CD4-positive, CD25-positive, alpha-beta regulatory T cell (primary cell): ENCODE results near the gene CDC26. TPM values are rescaled to one million over a fixed set of nuclear protein-coding genes. Genes with fewer than 3 reads are reported as not detected.
"Not testable (repeated sequence)": the region's sequence is repeated elsewhere in the genome, so short reads cannot be mapped to it uniquely, and the experiment has no call there.

Source experiments
- ATAC-seq, 2 donors: fragments of 150-1000 bp; cut with Tn5 transposase; one replicate each; pipeline ENCODE4 v1.10.0; 2021; ENCODE audit warnings: low read depth in 2 of 2, moderate number of reproducible peaks in 2 of 2, moderate library complexity in 1 of 2
- DNase-seq, 3 donors: peaks; one replicate each; pipeline versions ENCODE4 v3.0.0 to v3.0.0-alpha.2; 2012 to 2022; ENCODE audit warnings: mixed read lengths in 1 of 3
- H3K27ac ChIP-seq: one replicate; pipeline ENCODE4 v1.7.0; 2013; ENCODE audit warnings: mild to moderate bottlenecking, low read length; ENCODE audit not compliant: insufficient read depth, poor library complexity, severe bottlenecking
- H3K27me3 ChIP-seq: one replicate; pipeline ENCODE4 v1.7.0; 2013; ENCODE audit warnings: low read length; ENCODE audit not compliant: control insufficient read depth, insufficient read depth
- H3K36me3 ChIP-seq: one replicate; pipeline ENCODE4 v1.7.0; 2013; ENCODE audit warnings: mild to moderate bottlenecking, low read length, moderate library complexity; ENCODE audit not compliant: control insufficient read depth, insufficient read depth
- H3K4me1 ChIP-seq: 2 replicates; pipeline ENCODE4 v1.7.0; 2013; ENCODE audit warnings: mild to moderate bottlenecking, low read length; ENCODE audit not compliant: insufficient read depth, control insufficient read depth, poor library complexity, severe bottlenecking
- H3K4me3 ChIP-seq: one replicate; pipeline ENCODE4 v1.7.0; 2013; ENCODE audit warnings: low read depth, mild to moderate bottlenecking, low read length, moderate library complexity
- H3K9me3 ChIP-seq, 2 experiments: 1 replicate in 1 of 2; 2 replicates in 1 of 2; pipeline ENCODE4 v1.7.0; 2013; ENCODE audit warnings: low read length in 2 of 2, mild to moderate bottlenecking in 1 of 2, moderate library complexity in 1 of 2; ENCODE audit not compliant: control insufficient read depth in 2 of 2
- H3K27ac Mint-ChIP-seq, 3 donors: one replicate each; pipeline ENCODE4 v1.8.0; 2020 to 2022; ENCODE audit warnings: mild to moderate bottlenecking in 3 of 3, mixed read lengths in 3 of 3, moderate library complexity in 2 of 3
- H3K27me3 Mint-ChIP-seq: one replicate; pipeline ENCODE4 v1.8.0; 2022; ENCODE audit warnings: mild to moderate bottlenecking, mixed read lengths
- H3K36me3 Mint-ChIP-seq: one replicate; pipeline ENCODE4 v1.8.0; 2020; ENCODE audit warnings: mixed read lengths
- H3K4me1 Mint-ChIP-seq, 4 donors: one replicate each; pipeline ENCODE4 v1.8.0; 2020 to 2022; ENCODE audit warnings: mixed read lengths in 4 of 4, mild to moderate bottlenecking in 1 of 4
- H3K4me3 Mint-ChIP-seq, 4 donors: one replicate each; pipeline ENCODE4 v1.8.0; 2020 to 2022; ENCODE audit warnings: mild to moderate bottlenecking in 4 of 4, mixed read lengths in 4 of 4, moderate library complexity in 3 of 4
- H3K9me3 Mint-ChIP-seq, 7 donors: one replicate each; pipeline ENCODE4 v1.8.0; 2020 to 2022; ENCODE audit warnings: mixed read lengths in 7 of 7, mild to moderate bottlenecking in 3 of 7, moderate library complexity in 2 of 7
- polyA plus RNA-seq, 4 donors: library from polyadenylated mRNA; unstranded; fragments of 300-500 nt; fragmentation: Illumina TruSeq; gene quantifications; one replicate each; pipeline ENCODE4 v1.2.3, GENCODE V29; 2021
- total RNA-seq: library from RNA; stranded (reverse); gene quantifications from one replicate; pipeline ENCODE4 v1.2.3, GENCODE V29; 2022

CDC26 gene
- total and polyA plus RNA-seq, 5 donors from 2014 or later, result 26.3 to 182 (median 173) TPM

- no peaks in the 10 kb centered on the region for H3K4me1 ChIP-seq
- no peaks in the 10 kb centered on the region for H3K9me3 Mint-ChIP-seq
- no peaks in the 10 kb centered on the region for H3K36me3 Mint-ChIP-seq
- H3K36me3 ChIP-seq, result no peaks in the 10 kb centered on the region
- H3K4me1 Mint-ChIP-seq, result peaks cover 0 to 3% (median 0%) of the 10 kb centered on the region in 4 donors
- H3K27ac ChIP-seq, result no peak overlapping the region
- H3K4me3 ChIP-seq, result no peak overlapping the region
- no peak for ATAC-seq
- H3K27ac Mint-ChIP-seq, result no peak overlapping the region
- no peaks in the 10 kb centered on the region for H3K9me3 ChIP-seq
- H3K4me3 Mint-ChIP-seq, result no peak overlapping the region
- no peaks in the 10 kb centered on the region for H3K27me3 ChIP-seq
- DNase-seq, result no peak
- no peaks in the 10 kb centered on the region for H3K27me3 Mint-ChIP-seq
Observed at GRCh38 chr9:113299800-113300292, 24.5 kb upstream of the CDC26 start.

GRCh38 chr9:113298924-113299770 lies 23.8 kb upstream of the CDC26 start:
- DNase-seq, result no peak
- H3K27ac ChIP-seq, result no peak overlapping the region
- H3K27me3 ChIP-seq, result no peaks in the 10 kb centered on the region
- no peak for ATAC-seq
- no peak overlapping the region for H3K27ac Mint-ChIP-seq
- no peaks in the 10 kb centered on the region for H3K36me3 Mint-ChIP-seq
- H3K9me3 Mint-ChIP-seq, result no peaks in the 10 kb centered on the region
- no peaks in the 10 kb centered on the region for H3K36me3 ChIP-seq
- no peak overlapping the region for H3K4me3 ChIP-seq
- H3K9me3 ChIP-seq, result no peaks in the 10 kb centered on the region
- no peaks in the 10 kb centered on the region for H3K4me1 ChIP-seq
- H3K27me3 Mint-ChIP-seq, result no peaks in the 10 kb centered on the region
- H3K4me3 Mint-ChIP-seq, result no peak overlapping the region
- peaks cover 0 to 3% (median 0%) of the 10 kb centered on the region in 4 donors for H3K4me1 Mint-ChIP-seq

GRCh38 chr9:113298311-113298710 lies 22.9 kb upstream of the CDC26 start:
- no peaks in the 10 kb centered on the region for H3K9me3 ChIP-seq
- H3K4me1 ChIP-seq, result no peaks in the 10 kb centered on the region
- H3K27me3 ChIP-seq, result no peaks in the 10 kb centered on the region
- peaks cover under 1% of the 10 kb centered on the region for H3K36me3 ChIP-seq
- ATAC-seq (no peak), DNase-seq (no peak)
- Mint-ChIP-seq H3K36me3 (no peaks in the 10 kb centered on the region), H3K4me1 (peaks cover 0 to 3% (median 0%) of the 10 kb centered on the region in 4 donors), H3K4me3 (no peak overlapping the region), H3K27ac (no peak overlapping the region), H3K9me3 (no peaks in the 10 kb centered on the region), H3K27me3 (no peaks in the 10 kb centered on the region)
- no peak overlapping the region for H3K4me3 ChIP-seq
- no peak overlapping the region for H3K27ac ChIP-seq

GRCh38 chr9:113296796-113297558 lies 21.6 kb upstream of the CDC26 start:
- peaks cover 0 to 3% (median 0%) of the 10 kb centered on the region in 4 donors for H3K4me1 Mint-ChIP-seq
- no peak for ATAC-seq
- DNase-seq, result no peak
- peak overlapping the region in 2 of 3 donors; percentile 57 to 86 for H3K27ac Mint-ChIP-seq
- H3K4me1 ChIP-seq, result no peaks in the 10 kb centered on the region
- H3K36me3 ChIP-seq, result peaks cover 13% of the 10 kb centered on the region
- no peaks in the 10 kb centered on the region for H3K36me3 Mint-ChIP-seq
- H3K27me3 Mint-ChIP-seq, result no peaks in the 10 kb centered on the region
- H3K9me3 Mint-ChIP-seq, result no peaks in the 10 kb centered on the region
- no peak overlapping the region for H3K4me3 Mint-ChIP-seq
- H3K4me3 ChIP-seq, result no peak overlapping the region
- H3K27me3 ChIP-seq, result no peaks in the 10 kb centered on the region
- H3K9me3 ChIP-seq, result no peaks in the 10 kb centered on the region
- no peak overlapping the region for H3K27ac ChIP-seq

GRCh38 chr9:113296247-113296646 lies 20.9 kb upstream of the CDC26 start:
- H3K27me3 Mint-ChIP-seq, H3K4me1 Mint-ChIP-seq, DNase-seq, H3K4me1 ChIP-seq, H3K9me3 ChIP-seq, ATAC-seq, H3K9me3 Mint-ChIP-seq, H3K36me3 Mint-ChIP-seq, H3K4me3 Mint-ChIP-seq, H3K27ac ChIP-seq, H3K4me3 ChIP-seq, H3K27me3 ChIP-seq: not testable (repeated sequence)
- peak overlapping the region in 2 of 3 donors; percentile 57 to 86 for H3K27ac Mint-ChIP-seq
- H3K36me3 ChIP-seq, result peaks cover 21% of the 10 kb centered on the region

- no peak overlapping the region for H3K4me3 Mint-ChIP-seq
- peaks cover 27% of the 10 kb centered on the region for H3K36me3 Mint-ChIP-seq
- no peaks in the 10 kb centered on the region for H3K9me3 Mint-ChIP-seq
- ATAC-seq (no peak), DNase-seq (no peak)
- no peak overlapping the region for H3K27ac Mint-ChIP-seq
- peaks cover 0 to 6% (median 0%) of the 10 kb centered on the region in 4 donors for H3K4me1 Mint-ChIP-seq
- no peak overlapping the region for H3K27ac ChIP-seq
- H3K9me3 ChIP-seq, result no peaks in the 10 kb centered on the region
- no peaks in the 10 kb centered on the region for H3K4me1 ChIP-seq
- no peaks in the 10 kb centered on the region for H3K27me3 ChIP-seq
- no peak overlapping the region for H3K4me3 ChIP-seq
- H3K27me3 Mint-ChIP-seq, result no peaks in the 10 kb centered on the region
- peaks cover 47% of the 10 kb centered on the region for H3K36me3 ChIP-seq
Observed at GRCh38 chr9:113293285-113293878, 18.0 kb upstream of the CDC26 start.

- no peaks in the 10 kb centered on the region for H3K9me3 Mint-ChIP-seq
- ATAC-seq, result no peak
- peaks cover 44% of the 10 kb centered on the region for H3K36me3 Mint-ChIP-seq
- peak overlapping the region in 1 of 3 donors; percentile 76 for H3K27ac Mint-ChIP-seq
- H3K27me3 ChIP-seq, result no peaks in the 10 kb centered on the region
- no peaks in the 10 kb centered on the region for H3K4me1 ChIP-seq
- H3K36me3 ChIP-seq, result peaks cover 75% of the 10 kb centered on the region
- no peak for DNase-seq
- H3K9me3 ChIP-seq, result no peaks in the 10 kb centered on the region
- H3K27me3 Mint-ChIP-seq, result no peaks in the 10 kb centered on the region
- peaks cover 0 to 6% (median 0%) of the 10 kb centered on the region in 4 donors for H3K4me1 Mint-ChIP-seq
- H3K4me3 Mint-ChIP-seq, result no peak overlapping the region
- no peak overlapping the region for H3K27ac ChIP-seq
- no peak overlapping the region for H3K4me3 ChIP-seq
Observed at GRCh38 chr9:113290052-113290607, 14.8 kb upstream of the CDC26 start.
